Esophagus (tissue), 2 donors: ENCODE measurements around the gene OR1F1. TPM values are rescaled to one million over a fixed set of nuclear protein-coding genes. Genes with fewer than 3 reads are reported as not detected.

Experiments used
- H3K27ac ChIP-seq, 2 donors: one replicate each; pipeline ENCODE4 v1.5.1; 2013; ENCODE audit warnings: low read depth in 2 of 2, mild to moderate bottlenecking in 2 of 2, inconsistent platforms in 1 of 2, low read length in 1 of 2, moderate library complexity in 1 of 2
- H3K27me3 ChIP-seq, 2 donors: one replicate each; pipeline ENCODE4 v1.6.1; 2013; ENCODE audit warnings: low read length in 2 of 2, control low read depth in 1 of 2, mild to moderate bottlenecking in 1 of 2; ENCODE audit not compliant: insufficient read depth in 2 of 2, control insufficient read depth in 1 of 2
- H3K36me3 ChIP-seq, 2 donors: one replicate each; pipeline ENCODE4 v1.6.1; 2013; ENCODE audit warnings: low read length in 1 of 2; ENCODE audit not compliant: control insufficient read depth in 2 of 2, insufficient read depth in 2 of 2
- H3K4me1 ChIP-seq, 2 donors: one replicate each; pipeline ENCODE4 v1.6.1; 2013; ENCODE audit warnings: low read length in 1 of 2; ENCODE audit not compliant: control insufficient read depth in 2 of 2, insufficient read depth in 2 of 2
- H3K4me3 ChIP-seq, 2 donors: one replicate each; pipeline ENCODE4 v1.5.1; 2013; ENCODE audit warnings: low read length in 2 of 2, mild to moderate bottlenecking in 2 of 2, low read depth in 1 of 2, moderate library complexity in 1 of 2
- H3K9me3 ChIP-seq, 2 donors: one replicate each; pipeline ENCODE4 v1.6.1; 2013; ENCODE audit warnings: mild to moderate bottlenecking in 2 of 2, low read depth in 1 of 2, low read length in 1 of 2, moderate library complexity in 1 of 2; ENCODE audit not compliant: control insufficient read depth in 2 of 2, insufficient read depth in 1 of 2
- WGBS, 2 donors: extraction: QIAGEN DNeasy Blood & Tissue Kit; methylation state at CpG; one replicate each; pipeline ENCODE4 v1.1.7; 2013; 5-methylcytosine and 5-hydroxymethylcytosine counted together
- polyA plus RNA-seq, 2 donors: library from polyadenylated mRNA; stranded (reverse); fragments of 200-250 nt; gene quantifications; one replicate each; pipeline ENCODE4 v1.2.3, GENCODE V29; 2013
- donor health status: healthy with polysubstance abuse.
- donor health status: Bipolar disorder and iron deficiency.

The OR1F1 gene
- polyA plus RNA-seq, 2 donors = not detected

DNA sequence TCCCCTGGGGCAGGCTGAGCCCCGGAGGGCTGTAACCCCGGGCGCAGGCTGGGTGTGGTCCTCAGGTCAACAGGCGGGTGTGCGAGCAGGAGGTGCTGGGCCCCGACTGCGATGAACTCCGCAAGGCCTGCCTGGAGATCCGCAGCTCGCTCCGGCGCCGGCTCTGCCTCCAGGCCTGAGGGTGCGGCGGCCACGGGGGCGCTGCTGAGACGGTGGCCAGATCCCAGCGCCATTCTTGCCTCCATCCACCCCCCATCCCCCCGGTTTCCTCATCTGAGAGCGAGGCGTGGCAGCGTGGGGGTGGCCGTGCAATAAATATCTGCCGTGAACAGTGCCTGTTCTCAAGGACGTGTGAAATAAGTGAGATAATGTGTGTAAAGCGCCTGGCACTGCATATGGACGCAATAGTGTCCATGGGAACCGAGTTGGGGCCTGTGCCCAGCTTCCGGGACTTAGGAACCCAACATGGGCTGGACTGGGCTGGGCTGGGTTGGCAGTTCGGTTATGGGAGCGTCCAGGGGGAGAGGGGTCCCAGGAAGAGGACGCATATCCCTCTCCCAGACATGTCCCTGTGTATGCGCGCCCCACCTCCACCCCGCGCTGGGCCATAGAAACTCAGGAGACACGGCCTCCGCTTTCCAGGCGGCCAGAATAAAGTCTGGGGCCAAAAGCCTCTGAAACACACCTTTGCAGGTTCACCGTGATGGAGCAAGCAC is 38.2 kb upstream of the OR1F1 start:
- WGBS, 2 donors = 4% methylated on average over 41 of the region's 41 CpGs
- Histone ChIP-seq H3K27ac (peak overlapping the region; percentile 66 to 93), H3K9me3 (no peaks in the 10 kb centered on the region), H3K4me3 (peak overlapping the region; percentile 52 to 67), H3K27me3 (no peaks in the 10 kb centered on the region), H3K36me3 (no peaks in the 10 kb centered on the region), H3K4me1 (peaks cover 4 to 13% of the 10 kb centered on the region in 2 donors)

DNA sequence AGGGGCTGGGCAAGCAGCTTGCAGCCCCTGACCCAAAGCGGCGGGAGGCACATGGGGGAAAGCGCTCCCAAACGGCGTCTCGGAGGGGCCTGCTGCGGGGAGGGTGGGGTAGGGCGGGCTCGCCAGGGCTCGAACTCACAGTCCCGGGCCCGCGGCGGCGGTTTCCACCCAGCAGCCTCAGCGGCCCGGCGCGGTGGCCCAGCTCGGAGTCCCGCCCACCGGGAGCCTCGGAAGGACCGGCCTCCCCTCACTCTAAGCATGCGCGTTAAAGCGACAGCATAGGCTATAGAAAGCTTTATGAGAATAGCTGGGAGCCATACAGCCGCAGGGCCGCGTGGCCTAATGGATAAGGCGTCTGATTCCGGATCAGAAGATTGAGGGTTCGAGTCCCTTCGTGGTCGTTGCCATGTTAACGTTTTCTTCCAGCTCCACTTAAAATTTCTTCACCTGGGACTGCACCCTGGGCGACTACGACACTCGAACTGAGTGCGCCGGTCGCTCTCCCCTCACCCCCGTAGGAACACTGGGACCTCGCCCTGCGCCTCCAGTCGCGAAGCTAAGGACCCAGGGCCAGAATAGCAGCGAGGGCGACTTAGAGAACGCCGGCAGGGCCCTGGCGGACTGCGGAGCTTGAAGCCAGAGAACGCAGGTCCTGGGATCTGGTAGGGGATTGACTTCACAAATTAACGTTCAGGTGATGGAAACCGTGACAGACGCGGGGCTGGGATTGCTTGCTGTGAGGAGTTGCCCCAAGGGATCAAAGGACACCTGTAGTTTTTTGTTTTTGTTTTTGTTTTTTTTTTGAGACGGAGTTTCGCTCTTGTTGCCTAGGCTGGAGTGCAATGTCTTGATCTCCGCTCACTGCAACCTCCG is 37.4 kb upstream of the OR1F1 start:
- H3K36me3 ChIP-seq = no peaks in the 10 kb centered on the region
- H3K9me3 ChIP-seq = no peaks in the 10 kb centered on the region
- H3K27me3 ChIP-seq = no peaks in the 10 kb centered on the region
- H3K4me1 ChIP-seq = peaks cover 4 to 13% of the 10 kb centered on the region in 2 donors
- H3K27ac ChIP-seq = peak overlapping the region; percentile 72 to 93
- 1 to 2% methylated on average over 60 to 62 of the region's 62 CpGs for WGBS, 2 donors
- H3K4me3 ChIP-seq = peak overlapping the region; percentile 52 to 67

DNA sequence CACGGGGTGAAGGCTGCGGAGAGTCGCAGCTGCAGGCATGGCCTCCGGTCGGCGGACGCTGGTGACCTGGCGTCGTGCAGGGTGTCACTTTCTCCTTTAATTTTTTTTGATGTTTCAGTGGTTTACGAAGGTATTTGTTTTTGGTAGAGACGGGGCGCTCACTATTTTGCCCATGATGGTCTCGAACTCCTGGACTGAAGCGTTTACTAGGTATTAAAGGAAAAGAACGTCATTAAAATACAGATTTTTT is 36.1 kb upstream of the OR1F1 start:
- Histone ChIP-seq H3K4me1 (peaks cover 4 to 13% of the 10 kb centered on the region in 2 donors), H3K27me3 (no peaks in the 10 kb centered on the region), H3K4me3 (peak overlapping the region in 1 of 2 donors; percentile 38), H3K9me3 (no peaks in the 10 kb centered on the region), H3K27ac (no peak overlapping the region), H3K36me3 (no peaks in the 10 kb centered on the region)
- WGBS, 2 donors = 3 to 7% methylated on average over 15 of the region's 15 CpGs

DNA sequence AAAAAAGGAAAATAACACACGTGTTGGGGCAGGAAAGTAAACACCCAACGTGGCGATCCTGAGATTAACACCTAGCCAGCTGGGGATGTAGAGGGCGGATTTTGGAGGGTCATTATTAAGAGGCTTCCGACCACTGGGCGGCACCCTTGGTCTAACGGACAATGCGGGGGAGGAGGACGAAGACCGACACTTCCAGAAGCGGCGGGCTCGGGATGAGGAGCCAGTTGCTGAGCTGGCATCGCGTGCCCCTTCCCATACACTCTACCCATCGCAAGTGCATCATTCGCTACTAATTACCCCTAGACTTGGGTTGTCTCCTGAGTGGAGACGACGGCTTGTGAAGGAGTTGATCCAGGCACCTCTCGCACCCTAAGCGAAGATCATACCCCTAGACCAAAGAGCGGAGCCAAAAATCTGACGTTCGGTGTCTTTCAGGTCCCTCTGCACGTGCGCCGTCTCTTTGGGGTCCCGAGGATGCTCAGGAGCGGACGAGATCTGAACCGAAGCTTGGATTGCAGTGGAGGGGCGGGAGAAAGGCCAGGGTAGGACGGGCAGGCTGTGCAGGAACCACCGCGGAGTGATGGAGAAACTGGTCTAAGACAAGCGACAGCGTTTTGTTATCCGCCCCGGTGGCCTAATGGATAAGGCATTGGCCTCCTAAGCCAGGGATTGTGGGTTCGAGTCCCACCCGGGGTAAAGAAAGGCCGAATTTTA is 35.6 kb upstream of the OR1F1 start:
- Histone ChIP-seq H3K27ac (peak overlapping the region in 1 of 2 donors; percentile 40), H3K36me3 (no peaks in the 10 kb centered on the region), H3K9me3 (no peaks in the 10 kb centered on the region), H3K27me3 (no peaks in the 10 kb centered on the region), H3K4me1 (peaks cover 4 to 13% of the 10 kb centered on the region in 2 donors), H3K4me3 (peak overlapping the region; percentile 24 to 38)
- 1% methylated on average over 42 of the region's 42 CpGs for WGBS, 2 donors

DNA sequence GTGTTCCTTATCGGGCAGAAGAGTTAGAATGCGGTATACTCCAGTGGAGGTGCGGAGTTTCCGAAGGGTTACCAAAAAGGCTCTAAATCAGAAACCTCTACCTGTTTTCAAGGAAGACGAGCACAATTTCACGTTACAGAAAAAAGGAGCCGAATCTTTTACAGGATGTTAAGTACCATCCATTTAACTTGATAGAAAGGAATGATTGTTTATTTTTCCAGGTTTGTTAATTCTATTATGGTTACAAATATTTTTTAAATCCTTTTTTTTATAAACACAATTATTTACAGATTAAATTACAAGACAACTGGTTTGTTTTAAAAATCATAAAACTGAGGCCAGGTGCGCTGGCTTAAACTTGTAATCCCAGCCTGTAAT is 35.0 kb upstream of the OR1F1 start:
- no peak overlapping the region for H3K27ac ChIP-seq
- no peak overlapping the region for H3K4me3 ChIP-seq
- no peaks in the 10 kb centered on the region for H3K36me3 ChIP-seq
- WGBS, 2 donors = 9 to 13% methylated on average over 8 of the region's 8 CpGs
- no peaks in the 10 kb centered on the region for H3K9me3 ChIP-seq
- peaks cover 4 to 17% of the 10 kb centered on the region in 2 donors for H3K4me1 ChIP-seq
- H3K27me3 ChIP-seq = no peaks in the 10 kb centered on the region

DNA sequence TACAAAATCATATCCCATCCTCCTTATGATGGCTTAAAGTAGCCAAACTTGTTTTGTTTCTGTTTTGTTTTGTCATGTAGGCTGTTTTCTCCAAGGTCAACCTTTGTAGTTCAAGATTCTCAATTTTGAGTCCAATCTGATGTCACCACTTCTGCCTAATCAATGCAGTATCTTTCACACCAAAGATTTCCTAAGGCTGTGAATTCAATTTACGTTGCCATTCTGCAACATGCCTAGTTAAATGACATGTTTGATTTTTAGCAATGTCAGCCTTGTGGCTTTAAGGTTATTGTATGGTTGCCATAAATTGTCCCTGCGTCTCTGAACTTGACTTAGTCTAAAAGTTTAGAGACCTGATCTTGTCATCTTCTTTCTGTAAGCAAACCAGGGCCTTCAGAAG is 32.8 kb upstream of the OR1F1 start:
- Histone ChIP-seq H3K36me3 (no peaks in the 10 kb centered on the region), H3K27ac (no peak overlapping the region), H3K27me3 (no peaks in the 10 kb centered on the region), H3K4me1 (peaks cover 0 to 13% of the 10 kb centered on the region in 2 donors), H3K9me3 (peaks cover 0 to 4% of the 10 kb centered on the region in 2 donors), H3K4me3 (no peak overlapping the region)
- 66 to 89% methylated on average over 2 of the region's 2 CpGs for WGBS, 2 donors

DNA sequence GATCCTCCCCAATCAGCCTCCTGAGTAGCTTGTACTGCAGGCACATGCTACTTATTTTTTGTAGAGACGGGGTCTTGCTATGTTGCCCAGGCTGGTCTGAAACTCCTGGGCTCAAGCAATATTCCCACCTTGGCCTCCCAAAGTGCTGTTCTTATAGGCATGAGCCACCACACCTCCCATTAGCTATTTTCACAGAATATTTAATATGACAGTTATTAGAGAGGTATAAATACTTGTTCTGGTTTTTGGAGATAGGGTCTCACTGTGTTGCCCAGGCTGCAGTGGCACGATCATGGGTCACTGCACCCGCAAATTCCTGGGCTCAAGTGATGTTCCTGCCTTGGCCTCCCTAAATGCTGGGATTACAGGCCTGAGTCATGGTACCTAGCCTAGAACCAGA is 32.0 kb upstream of the OR1F1 start:
- no peak overlapping the region for H3K27ac ChIP-seq
- H3K9me3 ChIP-seq = peaks cover 0 to 4% of the 10 kb centered on the region in 2 donors
- WGBS, 2 donors = 97 to 99% methylated on average over 3 of the region's 3 CpGs
- no peaks in the 10 kb centered on the region for H3K27me3 ChIP-seq
- H3K36me3 ChIP-seq = no peaks in the 10 kb centered on the region
- peaks cover 0 to 10% of the 10 kb centered on the region in 2 donors for H3K4me1 ChIP-seq
- H3K4me3 ChIP-seq = no peak overlapping the region

DNA sequence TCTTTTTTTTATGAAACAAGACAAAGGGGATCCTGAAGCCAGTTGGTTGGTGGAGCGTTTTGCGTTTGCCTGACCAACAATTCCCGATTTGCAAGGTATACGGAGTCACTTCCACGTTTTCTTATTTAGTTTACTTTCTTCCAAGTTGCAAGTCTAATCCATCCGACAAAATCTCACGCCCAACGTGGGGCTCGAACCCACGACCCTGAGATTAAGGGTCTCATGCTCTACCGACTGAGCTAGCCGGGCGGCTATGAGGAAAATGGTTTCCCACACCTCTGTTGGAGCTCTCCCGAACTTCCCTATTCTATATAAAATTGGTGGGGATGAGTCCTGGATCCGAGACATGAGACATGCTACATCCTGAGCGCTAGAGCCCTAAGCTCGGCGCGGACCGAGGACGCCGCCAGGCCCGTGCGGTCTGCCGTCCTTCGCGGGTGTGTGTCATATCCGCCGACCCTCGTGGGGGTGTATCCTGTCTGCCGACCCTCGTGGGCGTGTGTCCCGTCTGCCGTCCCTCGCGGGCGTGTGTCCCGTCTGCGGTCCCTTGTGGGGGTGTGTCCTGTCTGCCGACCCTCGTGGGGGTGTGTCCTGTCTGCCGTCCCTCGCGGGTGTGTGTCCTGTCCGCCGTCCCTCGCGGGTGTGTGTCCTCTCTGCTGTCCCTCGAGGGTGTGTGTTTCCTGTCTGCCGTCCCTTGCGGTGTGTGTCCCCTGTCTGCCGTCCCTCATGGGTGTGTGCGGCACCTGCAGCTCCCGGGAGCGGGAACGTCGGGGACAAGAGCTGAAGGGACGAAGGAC is 30.6 kb upstream of the OR1F1 start:
- peak overlapping the region; percentile 84 to 92 for H3K27ac ChIP-seq
- H3K27me3 ChIP-seq = no peaks in the 10 kb centered on the region
- peaks cover 0 to 5% of the 10 kb centered on the region in 2 donors for H3K4me1 ChIP-seq
- peak overlapping the region; percentile 81 to 90 for H3K4me3 ChIP-seq
- H3K36me3 ChIP-seq = no peaks in the 10 kb centered on the region
- WGBS, 2 donors = 1 to 2% methylated on average over 55 to 59 of the region's 59 CpGs
- peaks cover 0 to 4% of the 10 kb centered on the region in 2 donors for H3K9me3 ChIP-seq

DNA sequence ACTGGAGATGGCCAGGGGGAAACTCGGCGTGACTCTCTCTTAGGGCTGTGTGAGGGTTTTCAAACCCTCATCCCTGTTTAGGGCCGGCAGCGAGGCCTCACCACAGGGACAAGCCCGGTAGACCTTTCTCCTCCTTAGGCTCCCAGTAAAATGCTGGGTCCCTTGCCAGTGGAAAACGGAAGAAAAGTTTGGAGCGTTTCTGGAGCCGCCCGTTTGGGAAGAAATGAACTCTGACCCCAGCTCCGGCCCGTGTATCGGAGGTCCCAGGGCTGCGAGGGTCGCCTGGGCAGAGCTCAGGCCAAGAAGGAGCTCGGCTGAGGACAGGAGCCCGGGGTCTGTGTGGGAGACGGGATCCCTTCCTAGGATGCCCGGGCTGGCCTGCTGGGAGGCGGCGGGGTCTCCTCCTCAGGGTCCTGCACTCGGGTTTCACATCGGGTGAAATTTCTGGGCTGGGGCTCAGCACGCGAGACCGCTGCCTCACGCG is 29.9 kb upstream of the OR1F1 start:
- H3K36me3 ChIP-seq = no peaks in the 10 kb centered on the region
- 0% methylated on average over 26 to 27 of the region's 27 CpGs for WGBS, 2 donors
- peaks cover 0 to 4% of the 10 kb centered on the region in 2 donors for H3K9me3 ChIP-seq
- H3K27ac ChIP-seq = peak overlapping the region; percentile 84 to 92
- H3K4me1 ChIP-seq = peaks cover 0 to 5% of the 10 kb centered on the region in 2 donors
- H3K4me3 ChIP-seq = peak overlapping the region; percentile 81 to 90
- no peaks in the 10 kb centered on the region for H3K27me3 ChIP-seq
